SIG-M5 (cell line): ENCODE measurements around the gene FABP3.
"Not testable (repeated sequence)": the region's sequence is repeated elsewhere in the genome, so short reads cannot be mapped to it uniquely, and the experiment has no call there.

Source experiments
- DNase-seq: peaks from one replicate; lab custom pipeline; 2025; lab: John Stamatoyannopoulos, UW

FABP3 gene

DNA sequence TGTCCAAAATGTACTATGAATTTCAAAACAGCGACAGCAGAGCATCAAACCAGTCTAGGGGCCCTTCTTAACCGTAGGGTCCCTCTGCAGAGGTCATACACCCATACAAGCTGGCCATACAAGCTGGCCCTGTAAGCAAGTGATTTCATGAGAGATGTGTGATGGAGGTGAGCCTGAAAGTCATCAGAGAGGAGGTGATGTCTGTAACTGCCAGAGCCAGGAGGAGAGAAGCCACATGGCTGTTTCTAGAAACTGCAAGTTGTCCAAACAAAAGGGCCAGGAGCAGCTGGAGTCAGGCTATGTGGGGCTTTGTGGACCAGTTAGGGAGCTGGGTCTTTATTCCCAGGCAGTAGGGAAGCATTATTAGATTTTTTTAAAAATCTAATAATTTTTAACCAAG is 25.4 kb upstream of the FABP3 start:
- no peak for DNase-seq

DNA sequence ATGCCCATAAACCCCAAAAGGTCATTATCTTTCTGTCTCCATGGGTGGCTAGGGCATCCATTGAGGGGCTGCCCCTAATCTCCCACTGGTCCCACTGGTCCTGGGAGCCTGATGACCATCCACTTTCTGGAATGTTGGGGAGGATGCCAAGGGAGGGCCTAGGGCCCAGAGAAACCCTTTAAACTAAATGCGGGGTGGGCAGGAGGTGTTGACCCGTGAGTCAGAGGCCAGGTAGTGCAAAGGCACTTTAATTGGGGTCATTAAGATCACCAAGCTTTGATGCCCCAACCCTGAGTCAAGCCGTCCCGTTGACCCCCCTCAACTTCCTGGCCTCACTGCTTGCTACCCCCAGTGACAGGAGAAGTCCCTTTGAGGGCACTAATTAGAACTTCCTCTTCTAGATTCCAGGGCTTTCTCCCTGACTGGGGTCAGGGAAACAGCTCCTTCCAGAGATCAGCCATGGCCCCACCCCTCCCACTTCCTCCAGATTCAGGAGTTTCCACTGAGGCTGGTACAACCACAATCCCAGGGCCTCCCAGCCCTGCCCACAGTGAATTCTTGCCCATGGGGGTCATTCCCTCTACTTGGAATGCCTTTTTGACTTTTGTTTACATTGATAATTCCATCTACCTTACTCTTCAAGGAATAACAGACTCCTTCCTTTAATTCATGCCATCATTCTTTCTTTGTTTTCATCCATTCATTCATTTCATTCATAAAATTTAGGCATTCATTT is 24.7 kb upstream of the FABP3 start:
- DNase-seq: no peak

DNA sequence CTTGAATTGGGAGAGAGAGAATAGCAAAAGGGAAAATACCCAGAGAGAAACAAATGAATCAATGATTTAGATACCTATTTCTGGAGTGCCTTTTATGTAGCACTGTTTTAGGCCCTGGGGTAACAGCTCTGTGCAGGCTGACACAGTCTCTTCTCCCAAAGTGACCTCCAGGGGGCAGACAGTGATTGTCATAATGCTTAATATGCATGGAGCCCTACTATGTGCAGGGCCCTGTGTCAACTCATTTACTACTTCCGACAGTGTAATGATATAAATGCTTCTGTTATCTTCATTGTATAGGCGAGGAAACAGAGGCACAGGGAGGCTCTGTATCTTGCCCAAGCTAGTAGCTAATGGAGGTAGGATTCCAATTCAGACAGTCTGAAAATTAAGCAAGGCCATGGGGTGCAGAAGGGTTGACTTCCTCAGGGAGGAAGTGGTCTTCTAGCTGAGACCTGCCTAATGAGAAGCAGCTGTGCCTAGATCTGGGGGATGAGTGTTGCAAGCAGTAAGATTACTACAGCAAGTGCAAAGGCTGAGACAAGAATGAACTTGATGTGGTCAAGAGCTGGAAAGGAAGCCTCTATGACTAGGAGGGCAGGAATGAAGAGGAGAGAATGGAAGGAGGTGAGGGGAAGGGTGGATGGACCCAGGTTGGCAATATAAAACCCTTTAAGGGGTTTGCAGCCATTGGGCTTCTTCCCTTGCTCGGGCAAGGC is 23.9 kb upstream of the FABP3 start:
- DNase-seq: peak; percentile 82

DNA sequence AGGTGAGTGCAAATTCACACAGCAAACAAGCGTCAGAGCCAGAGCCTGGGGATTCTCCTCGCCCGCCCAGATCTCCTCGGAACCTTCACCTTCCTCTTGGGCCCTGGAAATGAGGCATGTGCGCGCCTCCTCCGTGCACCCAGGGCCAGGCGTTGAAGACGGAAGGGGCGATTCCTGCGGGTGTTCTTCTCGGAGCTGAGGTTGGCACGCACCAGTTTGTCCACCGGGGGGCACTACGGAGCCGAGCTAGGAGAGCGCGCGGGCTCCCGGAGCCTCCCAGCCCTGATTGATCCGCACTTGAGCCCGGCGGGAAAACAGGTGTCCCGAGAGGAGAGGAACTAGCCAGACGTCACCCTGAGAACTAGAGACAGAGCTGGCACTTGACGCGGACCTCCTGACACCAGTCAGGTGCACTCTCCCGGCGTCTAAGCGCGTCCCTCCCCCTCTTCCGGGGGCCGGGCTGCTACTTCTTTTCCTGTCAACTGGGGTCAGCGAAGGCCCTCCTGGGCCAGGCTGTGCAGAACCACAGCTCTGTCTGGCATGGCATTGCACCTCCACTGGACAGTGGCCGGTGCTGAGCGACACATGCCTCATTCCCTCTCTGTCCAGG is 21.8 kb upstream of the FABP3 start:
- DNase-seq: no peak

DNA sequence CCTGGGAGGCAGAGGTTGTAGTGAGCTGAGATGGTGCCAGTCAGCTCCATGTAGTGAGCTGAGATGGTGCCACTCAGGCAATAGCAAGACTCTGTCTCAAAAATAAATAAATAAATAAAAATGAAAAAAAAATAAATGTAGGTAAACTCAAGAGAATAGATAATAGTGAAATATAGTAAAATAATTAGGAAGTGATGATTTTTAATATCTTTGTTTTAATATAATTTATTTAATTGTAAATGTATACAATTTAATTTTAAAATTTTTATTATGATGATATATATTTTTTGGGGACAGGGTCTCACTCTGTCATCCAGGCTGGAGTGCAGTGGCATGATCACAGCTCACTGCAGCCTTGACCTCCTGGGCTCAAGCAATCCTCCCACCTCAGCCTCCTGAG is 20.6 kb upstream of the FABP3 start:
- no peak for DNase-seq

DNA sequence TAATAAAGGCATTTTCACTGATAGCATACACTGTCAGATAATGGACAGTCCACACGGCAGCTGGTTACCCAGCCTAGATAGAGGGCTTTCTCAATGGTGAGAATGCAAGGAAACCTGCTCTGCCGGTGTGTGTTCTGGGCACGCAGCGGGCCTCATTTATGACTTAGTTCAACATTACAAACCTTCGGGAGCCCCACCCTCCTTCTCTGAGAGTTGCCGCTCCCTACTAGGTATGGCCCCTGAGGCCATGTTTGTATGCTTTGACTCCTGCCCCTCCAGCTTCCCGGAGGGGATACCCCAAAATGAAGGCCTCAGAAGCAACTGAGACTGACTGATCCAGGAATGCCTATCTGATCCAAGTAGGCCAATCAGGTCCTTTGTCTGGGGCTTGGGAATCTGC is 17.2 kb upstream of the FABP3 start:
- DNase-seq: no peak

DNA sequence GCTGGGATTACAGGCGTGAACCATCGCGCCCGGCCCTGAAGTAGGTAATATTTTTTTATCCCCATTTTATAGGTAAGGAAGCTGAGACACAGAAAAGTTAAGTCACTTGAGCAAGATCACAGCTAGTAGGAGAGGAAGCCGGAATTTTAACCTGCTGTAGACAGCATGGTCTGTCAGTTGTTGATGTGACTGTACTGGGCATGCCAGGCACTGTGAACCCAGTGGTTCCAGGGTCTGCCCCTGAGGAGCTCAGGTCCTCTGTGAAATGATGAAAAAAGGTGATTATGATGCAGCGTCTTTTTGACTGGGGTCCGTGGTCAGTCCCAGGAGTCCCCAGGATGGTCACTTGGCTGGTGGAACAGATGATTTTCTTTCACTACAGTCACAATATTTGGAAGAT is 16.7 kb upstream of the FABP3 start:
- no peak for DNase-seq

DNA sequence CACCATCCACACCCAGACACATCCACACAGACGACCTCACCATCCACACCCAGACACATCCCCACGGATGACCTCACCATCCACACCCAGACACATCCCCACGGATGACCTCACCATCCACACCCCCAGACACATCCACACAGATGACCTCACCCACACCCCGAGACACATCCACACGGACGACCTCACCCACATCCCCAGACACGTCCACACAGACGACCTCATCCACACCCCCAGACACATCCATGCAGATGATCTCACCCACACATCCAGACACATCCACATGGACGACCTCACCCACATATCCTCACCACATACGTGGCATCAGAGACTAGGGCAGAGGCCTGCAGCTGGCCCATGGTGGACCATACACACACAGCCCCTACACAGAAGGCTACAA is 14.7 kb upstream of the FABP3 start:
- DNase-seq: no peak

DNA sequence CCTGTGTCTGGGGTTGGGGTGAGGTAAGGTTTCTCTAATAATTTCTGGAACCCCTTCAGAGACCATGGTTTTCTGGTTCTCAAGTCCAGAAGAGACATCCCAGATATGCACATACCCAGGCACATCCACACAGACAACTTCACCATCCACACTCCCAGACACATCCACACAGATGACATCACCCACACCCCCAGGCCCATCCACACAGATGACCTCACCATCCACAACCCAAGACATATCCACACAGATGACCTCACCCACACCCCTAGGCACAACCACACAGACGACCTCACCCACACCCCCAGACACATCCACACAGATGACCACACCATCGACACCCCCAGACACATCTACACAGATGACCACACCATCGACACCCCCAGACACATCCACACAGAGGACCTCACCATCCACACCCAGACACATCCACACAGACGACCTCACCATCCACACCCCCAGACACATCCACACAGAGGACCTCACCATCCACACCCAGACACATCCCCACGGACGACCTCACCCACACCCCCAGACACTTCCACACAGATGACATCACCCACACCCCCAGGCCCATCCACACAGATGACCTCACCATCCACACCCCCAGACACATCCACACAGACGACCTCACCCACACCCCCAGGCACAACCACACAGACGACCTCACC is 13.8 kb upstream of the FABP3 start:
- not testable (repeated sequence) for DNase-seq

DNA sequence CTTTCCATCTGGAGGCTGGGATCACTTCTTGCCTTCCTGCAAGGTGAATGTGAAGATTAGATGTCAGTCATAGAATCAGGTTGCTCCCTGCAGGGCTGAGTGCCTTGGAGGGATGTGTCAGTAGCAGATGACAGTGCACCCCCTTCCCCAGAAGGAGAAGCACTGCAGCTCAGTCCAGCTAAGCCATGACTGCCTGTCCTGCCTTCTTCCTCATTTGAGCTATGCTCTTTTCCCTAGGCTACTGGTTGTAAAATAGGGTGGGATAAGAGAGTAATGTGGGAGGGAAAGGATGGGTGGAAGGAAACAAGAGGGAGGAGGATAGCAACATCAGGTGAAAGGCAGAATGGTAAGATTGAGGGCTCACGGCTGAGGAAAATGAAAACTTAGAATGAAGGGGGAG is 11.1 kb upstream of the FABP3 start:
- no peak for DNase-seq

DNA sequence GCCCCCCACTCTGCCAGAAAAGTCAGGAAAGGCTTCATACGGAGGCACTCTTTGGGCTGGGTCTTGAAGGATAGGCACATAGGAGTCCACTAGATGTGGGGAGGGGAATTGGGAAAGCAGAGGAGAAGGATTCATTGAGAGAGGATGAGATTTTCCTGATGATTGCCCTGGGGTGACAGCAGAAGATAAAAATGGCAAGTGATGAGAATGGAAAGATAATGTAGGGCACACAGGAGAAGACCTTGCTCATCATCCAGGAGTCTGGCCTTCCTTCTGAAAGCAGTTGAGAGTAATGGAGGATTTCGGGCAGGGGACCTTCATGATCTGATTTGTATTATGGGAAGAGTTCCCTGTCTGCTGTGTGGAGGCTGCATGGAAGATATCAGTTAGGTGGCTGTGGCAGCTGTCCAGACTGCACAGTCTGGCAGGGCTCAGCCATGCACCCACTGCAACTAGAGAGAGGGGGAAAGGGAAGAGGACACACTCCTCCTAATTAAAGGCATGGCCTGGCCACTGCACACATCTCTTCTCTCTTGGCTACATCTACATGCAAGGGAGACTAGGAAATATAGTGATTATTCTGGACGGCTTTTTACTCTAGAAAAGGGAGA is 9.6 kb upstream of the FABP3 start:
- no peak for DNase-seq

DNA sequence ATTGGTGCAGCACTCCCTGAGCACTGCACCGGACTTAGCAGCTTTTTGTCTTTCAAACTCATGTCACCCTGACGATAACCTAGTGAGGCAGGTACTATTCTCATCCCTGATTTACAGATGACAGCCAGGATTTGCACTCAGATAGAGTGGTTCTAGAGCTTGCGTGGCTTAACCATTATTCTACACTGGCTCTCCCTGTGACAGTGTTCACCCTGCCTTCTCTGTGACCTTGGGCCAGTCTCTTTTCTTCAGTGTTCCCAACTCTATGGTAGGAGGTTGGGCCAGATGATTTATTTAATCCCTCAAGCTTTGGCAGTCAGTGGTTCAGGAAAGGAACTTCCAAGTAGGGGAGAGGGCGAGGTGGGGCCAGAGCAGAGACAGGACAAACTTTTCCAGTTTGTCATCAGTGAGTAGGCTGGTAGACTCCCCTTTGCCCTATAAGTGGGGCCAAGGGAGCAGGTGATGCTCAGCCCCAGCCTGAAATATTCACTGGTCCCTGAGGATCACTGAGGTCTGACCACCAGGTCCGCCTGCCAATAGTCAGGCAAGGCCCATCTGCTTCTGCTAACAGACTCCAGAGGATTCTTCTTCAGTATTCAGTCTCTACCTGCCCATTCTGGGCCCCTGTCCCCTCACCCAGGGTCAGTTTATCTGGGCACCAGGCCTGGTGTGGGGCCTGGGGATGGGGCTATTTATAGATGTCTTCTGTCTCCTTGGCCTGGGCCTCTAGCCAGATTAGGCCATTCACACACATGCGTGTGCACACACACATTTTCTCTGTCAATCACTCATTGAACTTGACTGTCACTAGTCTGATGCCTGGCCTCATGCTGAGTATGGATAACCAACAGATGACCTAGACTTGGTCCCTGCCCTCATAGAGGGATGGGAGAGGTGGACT is 8.8 kb upstream of the FABP3 start:
- DNase-seq: no peak

DNA sequence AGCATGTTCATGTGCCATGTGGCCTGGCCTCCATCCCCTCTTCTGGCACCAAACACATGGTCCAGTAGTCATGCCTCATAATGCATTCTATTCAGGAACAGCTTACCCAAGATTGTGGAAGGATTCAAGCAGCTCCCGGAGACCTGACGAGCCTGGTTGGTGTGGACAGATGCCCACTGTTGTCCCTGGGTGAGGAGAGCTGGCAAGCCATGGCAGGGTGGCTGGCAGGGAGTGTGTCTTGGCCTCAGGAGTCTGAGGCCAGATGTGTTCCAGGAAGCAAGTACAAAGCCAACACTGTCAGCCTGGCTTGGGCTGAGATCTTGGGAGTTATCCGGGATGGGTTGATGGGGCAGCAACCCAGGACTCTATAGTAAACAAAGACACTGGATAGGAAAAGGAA is 7.3 kb upstream of the FABP3 start:
- no peak for DNase-seq

DNA sequence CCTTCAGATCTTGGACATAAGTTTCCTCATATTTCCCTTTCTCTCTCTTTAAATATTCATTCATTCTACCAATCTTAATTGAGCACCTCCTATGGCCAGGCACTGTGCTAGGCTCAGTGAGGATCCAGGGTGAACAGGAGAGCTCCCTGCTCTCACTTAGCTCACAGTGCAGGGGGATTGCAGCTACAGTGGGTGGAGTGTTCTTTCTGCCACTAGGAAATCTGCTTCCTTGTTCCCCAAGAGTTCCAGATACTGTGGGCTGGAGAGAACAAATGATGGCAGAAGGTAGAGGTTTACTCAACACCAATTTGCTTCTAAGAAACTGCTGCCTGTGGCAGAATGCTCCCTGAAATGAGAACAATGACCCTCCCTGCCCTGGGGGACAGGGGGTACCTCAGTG is 5.1 kb upstream of the FABP3 start:
- DNase-seq: no peak

DNA sequence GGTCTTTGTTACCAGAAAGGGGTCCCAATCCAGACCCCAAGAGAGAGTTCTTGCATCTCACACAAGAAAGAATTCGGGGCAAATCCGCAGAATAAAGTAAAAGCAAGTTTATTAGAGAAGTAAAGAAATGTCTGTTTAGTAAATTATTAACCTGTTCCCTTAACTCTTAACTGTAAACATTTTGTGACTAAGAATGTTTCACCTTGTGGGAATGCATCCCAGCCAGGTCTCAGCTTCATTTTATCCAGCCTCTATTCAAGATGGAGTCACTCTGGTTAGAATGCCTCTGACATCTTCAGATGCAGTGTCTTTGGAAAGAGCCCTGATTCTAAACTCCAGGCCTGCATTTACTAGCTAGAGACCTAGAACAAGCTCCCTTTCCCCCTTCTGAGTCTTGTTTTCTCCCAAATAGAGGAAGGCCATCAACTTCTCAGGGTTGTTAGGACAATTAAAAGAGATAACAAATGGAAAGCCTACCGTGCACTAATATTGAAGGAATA is 4.5 kb upstream of the FABP3 start:
- DNase-seq: no peak

DNA sequence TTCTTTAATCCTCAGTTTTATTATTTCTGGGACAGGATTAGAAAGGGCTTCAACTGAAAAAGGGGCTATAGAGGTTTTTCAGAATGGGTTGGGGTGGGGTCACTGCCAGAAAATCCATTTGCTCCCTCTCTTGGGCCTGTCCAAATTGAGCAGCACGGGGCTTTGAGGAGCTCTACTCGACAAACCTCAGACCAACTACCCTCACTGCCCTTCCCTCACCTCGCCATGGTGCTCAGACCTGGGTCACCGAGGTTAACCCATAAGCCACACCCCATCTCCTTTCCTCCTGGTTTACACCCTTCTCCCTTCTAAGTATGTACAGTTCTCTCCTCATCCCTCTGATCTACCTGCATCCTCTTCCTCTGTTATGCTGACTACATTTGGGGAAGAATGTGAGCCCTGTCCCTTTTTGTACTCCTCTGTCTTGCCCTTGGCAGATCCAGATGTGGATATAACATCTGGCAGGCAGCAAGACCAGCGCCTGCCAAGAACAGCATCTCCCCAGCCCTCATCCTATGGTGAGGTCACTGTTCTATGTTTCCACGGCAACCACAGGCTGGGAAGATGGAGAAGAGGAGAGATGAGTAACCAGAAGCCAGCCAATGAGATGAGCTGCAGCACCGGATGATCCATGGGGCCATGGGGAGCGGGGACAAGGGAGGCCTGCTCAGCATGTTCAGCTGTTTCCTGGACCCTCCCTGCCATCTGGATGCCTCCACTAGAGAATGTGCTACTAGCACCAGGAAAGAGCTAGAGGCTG is 3.7 kb upstream of the FABP3 start:
- DNase-seq: no peak

DNA sequence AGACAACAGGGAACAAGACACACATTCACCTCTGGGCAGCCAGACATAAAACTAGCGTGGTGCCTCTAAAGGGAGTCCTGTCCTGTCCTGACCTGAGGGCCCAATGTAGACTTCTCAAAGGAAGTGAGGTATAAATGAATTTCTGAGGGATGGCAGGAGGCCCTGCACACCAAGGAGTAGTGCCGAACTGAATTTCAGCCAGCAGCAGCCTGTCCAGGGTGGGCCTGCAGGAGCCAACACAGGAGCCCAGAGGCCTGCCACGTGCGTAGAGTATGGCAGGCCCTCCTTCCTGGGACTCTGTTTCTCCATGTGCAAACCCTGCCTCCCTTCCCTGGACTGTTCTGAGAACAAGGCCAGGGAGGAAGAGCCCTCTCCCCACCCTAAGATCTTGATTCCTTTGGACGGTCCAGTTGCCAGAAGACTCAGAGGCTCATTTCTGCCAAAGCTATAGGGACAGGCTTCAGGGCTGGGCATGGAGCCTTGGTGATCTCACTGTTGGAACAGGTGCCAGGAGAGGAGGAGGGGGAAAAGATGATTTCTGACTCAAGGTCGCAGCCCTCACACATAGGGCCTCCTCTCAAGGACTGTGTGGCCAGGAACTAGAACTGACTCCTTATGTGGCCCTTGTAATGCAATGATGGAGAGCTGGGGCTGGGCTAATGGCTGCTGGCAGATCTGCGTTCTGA is 1.8 kb upstream of the FABP3 start:
- no peak for DNase-seq

DNA sequence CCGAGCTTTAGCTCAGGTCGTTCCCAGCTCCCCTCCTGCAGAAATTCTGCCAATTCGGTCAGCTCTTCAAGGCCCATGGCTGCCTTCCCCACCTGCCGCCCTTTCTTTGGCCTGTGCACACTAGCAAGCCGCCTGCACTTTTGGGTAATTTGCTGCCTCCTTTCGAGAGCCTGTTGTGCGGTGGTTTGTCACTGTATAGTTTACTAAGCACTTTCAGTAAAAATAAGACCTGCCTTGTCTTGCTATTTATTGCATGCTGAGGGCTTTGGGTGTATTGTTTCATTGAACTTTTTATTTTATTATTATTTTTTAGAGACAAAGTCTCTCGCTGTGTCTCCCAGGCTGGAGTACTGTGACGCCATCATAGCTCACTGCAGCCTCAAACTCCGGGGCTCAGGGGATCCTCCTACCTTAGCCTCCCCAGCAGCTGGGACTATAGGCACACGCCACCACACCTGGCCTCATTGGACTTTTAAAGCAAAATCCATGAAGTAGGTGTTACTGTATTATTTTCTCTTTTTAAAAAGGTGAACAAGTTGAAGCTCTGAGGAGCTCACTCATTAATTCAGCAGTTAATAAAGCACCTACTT is 1.1 kb upstream of the FABP3 start:
- DNase-seq: no peak

DNA sequence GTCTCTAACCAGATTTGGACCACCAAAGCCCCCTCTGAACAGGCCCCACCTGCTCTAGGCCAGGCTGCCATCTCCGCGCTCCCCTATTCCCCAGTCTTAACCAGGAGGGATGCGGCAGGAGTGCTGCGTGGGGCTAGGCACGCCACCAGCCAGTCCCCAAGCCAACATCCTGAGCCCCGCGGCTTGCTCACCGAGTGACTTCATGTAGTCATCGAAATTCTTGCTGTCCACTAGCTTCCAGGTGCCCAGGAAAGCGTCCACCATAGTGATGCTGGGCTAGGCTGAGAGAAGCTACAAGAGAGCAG is 173 bp downstream of the FABP3 start:
- DNase-seq: no peak

DNA sequence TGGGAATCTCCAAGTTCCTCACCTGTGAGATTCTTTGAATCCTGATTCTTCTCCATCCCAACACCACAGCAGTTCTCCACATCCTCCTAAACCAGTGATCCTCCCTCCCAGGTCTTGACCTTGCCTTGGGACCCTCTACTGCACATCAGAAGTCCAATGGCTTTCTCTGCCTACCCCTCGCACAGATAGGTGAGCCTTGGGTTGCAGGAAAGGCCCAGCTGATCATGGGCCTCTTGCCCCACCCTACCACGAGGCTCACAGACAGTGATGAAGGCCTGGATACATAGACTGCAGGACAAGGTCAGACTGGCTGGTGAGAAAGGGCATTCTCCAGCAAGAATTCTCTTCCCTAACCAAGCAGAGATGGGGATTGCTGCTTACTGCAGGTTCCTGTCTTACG is 825 bp downstream of the FABP3 start:
- no peak for DNase-seq
